HG03520 (cell line): ENCODE measurements around the gene SHOX.
"Not testable (repeated sequence)": the region's sequence is repeated elsewhere in the genome, so short reads cannot be mapped to it uniquely, and the experiment has no call there.

Source experiments
- ATAC-seq: cut with Tn5 transposase; IDR thresholded peaks from one replicate; pipeline ENCODE4 v1.9.1; 2021; ENCODE audit warnings: mild to moderate bottlenecking, moderate library complexity; ENCODE audit not compliant: unreplicated experiment

The SHOX gene

GRCh38 chrX:621705-622503, 8.7 kb upstream of the SHOX start:
- no peak for ATAC-seq

- not testable (repeated sequence) for ATAC-seq
Observed at GRCh38 chrX:622802-623201, 7.8 kb upstream of the SHOX start.

- no peak for ATAC-seq
Observed at GRCh38 chrX:623268-623598, 7.4 kb upstream of the SHOX start.

GRCh38 chrX:623599-624315, 6.8 kb upstream of the SHOX start:
- ATAC-seq: no peak

- ATAC-seq: no peak
Observed at GRCh38 chrX:625137-625691, 5.4 kb upstream of the SHOX start.

- ATAC-seq: not testable (repeated sequence)
Observed at GRCh38 chrX:626047-626446, 4.5 kb upstream of the SHOX start.

- no peak for ATAC-seq
Observed at GRCh38 chrX:626745-627509, 3.7 kb upstream of the SHOX start.

- no peak for ATAC-seq
Observed at GRCh38 chrX:627510-627981, 3.0 kb upstream of the SHOX start.

- ATAC-seq: no peak
Observed at GRCh38 chrX:627995-628394, 2.6 kb upstream of the SHOX start.

- ATAC-seq: no peak
Observed at GRCh38 chrX:629230-630006, 1.2 kb upstream of the SHOX start.

- ATAC-seq: no peak
Observed at GRCh38 chrX:630007-630611, 482 bp upstream of the SHOX start.

GRCh38 chrX:631802-632365, 1.3 kb downstream of the SHOX start:
- ATAC-seq: no peak

- ATAC-seq: no peak
Observed at GRCh38 chrX:632366-633042, 1.9 kb downstream of the SHOX start.

- no peak for ATAC-seq
Observed at GRCh38 chrX:633043-633984, 2.7 kb downstream of the SHOX start.

GRCh38 chrX:633985-634958, 3.7 kb downstream of the SHOX start:
- no peak for ATAC-seq

- no peak for ATAC-seq
Observed at GRCh38 chrX:635428-636090, 5.0 kb downstream of the SHOX start.
